OCI-LY7 (cell line): ENCODE measurements around the gene CNOT11. TPM values are rescaled to one million over a fixed set of nuclear protein-coding genes. Genes with fewer than 3 reads are reported as not detected.
"Not testable (repeated sequence)": the region's sequence is repeated elsewhere in the genome, so short reads cannot be mapped to it uniquely, and the experiment has no call there.

Experiments used
- BruUV-seq: library from RNA; stranded (reverse); fragments of 400-500 nt; replicated peaks from 2 replicates; lab custom pipeline; 2021; lab: Mats Ljungman, UMichigan
- CTCF ChIA-PET: fragments of 300-600 bp; sonication (Branson Sonifier 250); formaldehyde crosslinking; loops from one replicate; lab custom pipeline; 2022; ENCODE audit warnings: antibody characterized with exemption; ENCODE audit not compliant: unreplicated experiment; lab: Charles Lee
- POLR2A ChIA-PET: fragments of 300-600 bp; sonication (Branson Sonifier 250); formaldehyde crosslinking; loops from one replicate; lab custom pipeline; 2022; ENCODE audit warnings: antibody characterized with exemption; lab: Charles Lee
- DNase-seq: peaks from one replicate; pipeline ENCODE4 v3.0.0-alpha.2; 2015; ENCODE audit warnings: low spot score
- H2AFZ ChIP-seq: fragments of 200-600 bp; sonication (generic), shearing (Covaris generic); 2 replicates; pipeline ENCODE4 v1.6.1; 2014; ENCODE audit warnings: mild to moderate bottlenecking, antibody characterized with exemption, low read length, moderate library complexity
- H3K27ac ChIP-seq: fragments of 200-600 bp; sonication (generic); 2 replicates; pipeline ENCODE4 v1.5.1; 2014; ENCODE audit warnings: mixed run types, low read depth, mild to moderate bottlenecking, moderate library complexity, low read length, inconsistent platforms; ENCODE audit not compliant: poor library complexity, severe bottlenecking
- H3K36me3 ChIP-seq: fragments of 200-600 bp; sonication (generic); 2 replicates; pipeline ENCODE4 v1.6.1; 2014; ENCODE audit warnings: mild to moderate bottlenecking, antibody characterized with exemption, low read length, moderate library complexity, mixed read lengths; ENCODE audit not compliant: insufficient read depth
- H3K4me1 ChIP-seq: fragments of 200-600 bp; sonication (generic); 2 replicates; pipeline ENCODE4 v1.5.1; 2014; ENCODE audit warnings: mild to moderate bottlenecking, low read length; ENCODE audit not compliant: insufficient read depth, poor library complexity, severe bottlenecking
- H3K4me2 ChIP-seq: fragments of 200-600 bp; sonication (generic); 2 replicates; pipeline ENCODE4 v1.6.1; 2014; ENCODE audit warnings: mild to moderate bottlenecking, low read length
- H3K4me3 ChIP-seq: fragments of 200-600 bp; sonication (generic); 2 replicates; pipeline ENCODE4 v1.5.1; 2014; ENCODE audit warnings: mild to moderate bottlenecking, low read depth, low read length; ENCODE audit not compliant: poor library complexity, severe bottlenecking
- H3K79me2 ChIP-seq: fragments of 200-600 bp; sonication (generic); 2 replicates; pipeline ENCODE4 v1.6.1; 2016; ENCODE audit warnings: low read depth, mild to moderate bottlenecking, low read length, moderate library complexity, mixed read lengths; ENCODE audit not compliant: insufficient read depth
- H3K9me2 ChIP-seq: fragments of 200-600 bp; sonication (generic); 2 replicates; pipeline ENCODE4 v1.6.1; 2016; ENCODE audit warnings: mild to moderate bottlenecking, low read length, mixed read lengths; ENCODE audit not compliant: insufficient read depth
- H3K9me3 ChIP-seq: fragments of 200-600 bp; sonication (generic); 2 replicates; pipeline ENCODE4 v1.6.1; 2014; ENCODE audit warnings: mild to moderate bottlenecking, mixed run types, low read length, mixed read lengths
- H4K20me1 ChIP-seq: fragments of 200-600 bp; sonication (generic); 2 replicates; pipeline ENCODE4 v1.6.1; 2014; ENCODE audit warnings: mild to moderate bottlenecking, antibody characterized with exemption, low read length, moderate library complexity, mixed read lengths; ENCODE audit not compliant: insufficient read depth
- CTCF ChIP-seq: fragments of 200-600 bp; sonication (generic); conservative IDR thresholded peaks from 2 replicates; pipeline ENCODE4 v1.5.1; 2014; ENCODE audit warnings: mild to moderate bottlenecking, antibody characterized with exemption, low read length, moderate library complexity, mixed read lengths
- EZH2phosphoT487 ChIP-seq: fragments of 200-600 bp; sonication (generic); IDR thresholded peaks from 2 replicates; pipeline ENCODE4 v1.6.1; 2018; ENCODE audit warnings: low read depth, borderline replicate concordance, mild to moderate bottlenecking, mixed run types, antibody characterized with exemption, low read length, moderate library complexity, mixed read lengths
- intact Hi-C: fragments of 100-400 bp; cut with micrococcal nuclease; formaldehyde crosslinking; loops from one replicate; pipeline ENCODE4 v1.10.0; 2022; ENCODE audit not compliant: unreplicated experiment
- total RNA-seq, 2 experiments: library from RNA; depleted of rRNA in 1 of 2; stranded (reverse); fragments of >200 nt in 1 of 2; shearing (Covaris generic) in 1 of 2; gene quantifications; 2 replicates each; pipeline ENCODE4 v1.2.3, GENCODE V29; 2014 to 2022

Gene CNOT11
- total RNA-seq, 2 experiments from 2014 or later: 45.7 to 71.9 TPM

- no peak overlapping the region for H2AFZ ChIP-seq
- H3K9me3 ChIP-seq: no peaks in the 10 kb centered on the region
- no peak for TF ChIP-seq CTCF
- no peak for TF ChIP-seq EZH2phosphoT487
- H3K79me2 ChIP-seq: no peaks in the 10 kb centered on the region
- peaks cover 3% of the 10 kb centered on the region for H3K4me1 ChIP-seq
- no peak for DNase-seq
- POLR2A ChIA-PET: no interaction called here
- no peak overlapping the region for H3K4me3 ChIP-seq
- H3K9me2 ChIP-seq: no peaks in the 10 kb centered on the region
- H3K27ac ChIP-seq: no peak overlapping the region
- CTCF ChIA-PET: no interaction called here
- no peaks in the 10 kb centered on the region for H4K20me1 ChIP-seq
- intact Hi-C loops: no loop called here
- no peaks in the 10 kb centered on the region for H3K36me3 ChIP-seq
- no peak overlapping the region for H3K4me2 ChIP-seq
- no TSS peak for BruUV-seq
These were observed 18.3 kb upstream of the CNOT11 start for GRCh38 chr2:101234169-101234938.

- intact Hi-C loops, POLR2A ChIA-PET, DNase-seq, H3K79me2 ChIP-seq, H3K9me3 ChIP-seq, H3K4me1 ChIP-seq, H3K27ac ChIP-seq, H4K20me1 ChIP-seq, H3K9me2 ChIP-seq, H3K4me3 ChIP-seq, H3K4me2 ChIP-seq, CTCF ChIA-PET, H3K36me3 ChIP-seq, H2AFZ ChIP-seq, BruUV-seq: not testable (repeated sequence)
These were observed 16.7 kb upstream of the CNOT11 start for GRCh38 chr2:101235956-101236355.

GRCh38 chr2:101237944-101238343 lies 14.7 kb upstream of the CNOT11 start:
- H4K20me1 ChIP-seq, H3K4me2 ChIP-seq, H3K9me3 ChIP-seq, intact Hi-C loops, H2AFZ ChIP-seq, H3K27ac ChIP-seq, DNase-seq, H3K4me3 ChIP-seq, H3K9me2 ChIP-seq, BruUV-seq, H3K36me3 ChIP-seq, H3K4me1 ChIP-seq, CTCF ChIA-PET, H3K79me2 ChIP-seq: not testable (repeated sequence)
- POLR2A ChIA-PET: interaction anchor here (0.7 kb wide), 1 partner anchor 11 kb away, joined by 3 read pairs; no protein-coding TSS in a partner anchor
